ENCODE measurements around the gene ASXL3.

DNA sequence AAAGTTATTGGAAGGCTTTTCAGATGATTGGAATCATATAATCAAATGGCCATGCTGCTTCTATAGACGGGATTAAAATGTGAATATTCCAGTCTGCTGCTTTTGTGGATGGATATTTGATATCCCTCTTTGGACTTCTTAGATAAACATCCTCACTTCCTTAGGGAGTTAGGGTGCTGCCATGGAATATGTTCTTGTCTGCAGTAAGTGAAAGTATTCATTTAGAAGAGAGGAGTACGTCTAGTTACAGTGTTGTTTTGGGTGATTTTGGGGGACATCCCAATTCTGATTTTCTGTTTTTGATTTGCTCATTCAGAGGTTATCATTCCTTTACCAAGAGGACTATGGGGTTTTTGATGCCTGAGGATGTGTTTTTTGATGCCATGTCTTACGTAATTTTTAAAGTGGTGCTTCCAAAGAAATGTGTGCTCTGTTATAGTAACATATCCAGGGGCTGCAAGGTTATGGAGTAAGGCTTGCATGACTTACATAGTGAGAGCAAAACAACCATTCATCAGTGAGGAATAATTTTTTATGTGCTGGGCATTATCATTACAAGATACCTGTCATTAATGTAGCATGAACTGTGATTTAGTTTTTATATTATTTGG lies 33.6 kb downstream of the ASXL3 start:
- TF ChIP-seq POLR2AphosphoS5 (IDR thresholded peaks at IDR 0.05) (no peak), EP300 (IDR thresholded peaks at IDR 0.05) (no peak), POLR2A (IDR thresholded peaks at IDR 0.05) (no peak)
- TF ChIP-seq, protein P1, sequence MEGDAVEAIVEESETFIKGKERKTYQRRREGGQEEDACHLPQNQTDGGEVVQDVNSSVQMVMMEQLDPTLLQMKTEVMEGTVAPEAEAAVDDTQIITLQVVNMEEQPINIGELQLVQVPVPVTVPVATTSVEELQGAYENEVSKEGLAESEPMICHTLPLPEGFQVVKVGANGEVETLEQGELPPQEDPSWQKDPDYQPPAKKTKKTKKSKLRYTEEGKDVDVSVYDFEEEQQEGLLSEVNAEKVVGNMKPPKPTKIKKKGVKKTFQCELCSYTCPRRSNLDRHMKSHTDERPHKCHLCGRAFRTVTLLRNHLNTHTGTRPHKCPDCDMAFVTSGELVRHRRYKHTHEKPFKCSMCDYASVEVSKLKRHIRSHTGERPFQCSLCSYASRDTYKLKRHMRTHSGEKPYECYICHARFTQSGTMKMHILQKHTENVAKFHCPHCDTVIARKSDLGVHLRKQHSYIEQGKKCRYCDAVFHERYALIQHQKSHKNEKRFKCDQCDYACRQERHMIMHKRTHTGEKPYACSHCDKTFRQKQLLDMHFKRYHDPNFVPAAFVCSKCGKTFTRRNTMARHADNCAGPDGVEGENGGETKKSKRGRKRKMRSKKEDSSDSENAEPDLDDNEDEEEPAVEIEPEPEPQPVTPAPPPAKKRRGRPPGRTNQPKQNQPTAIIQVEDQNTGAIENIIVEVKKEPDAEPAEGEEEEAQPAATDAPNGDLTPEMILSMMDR (IDR thresholded peaks at IDR 0.05): no peak

All from upper lobe of left lung (tissue), 4 donors.